HG03575 (cell line): ENCODE results near the gene INF2.

Source experiments
- ATAC-seq: cut with Tn5 transposase; IDR thresholded peaks from one replicate; pipeline ENCODE4 v1.9.1; 2021; ENCODE audit not compliant: unreplicated experiment, insufficient number of reproducible peaks, low FRiP score; ENCODE audit errors: extremely low read depth

Gene INF2

GRCh38 chr14:104714066-104714465 lies 24.6 kb downstream of the INF2 start:
- no peak for ATAC-seq

DNA sequence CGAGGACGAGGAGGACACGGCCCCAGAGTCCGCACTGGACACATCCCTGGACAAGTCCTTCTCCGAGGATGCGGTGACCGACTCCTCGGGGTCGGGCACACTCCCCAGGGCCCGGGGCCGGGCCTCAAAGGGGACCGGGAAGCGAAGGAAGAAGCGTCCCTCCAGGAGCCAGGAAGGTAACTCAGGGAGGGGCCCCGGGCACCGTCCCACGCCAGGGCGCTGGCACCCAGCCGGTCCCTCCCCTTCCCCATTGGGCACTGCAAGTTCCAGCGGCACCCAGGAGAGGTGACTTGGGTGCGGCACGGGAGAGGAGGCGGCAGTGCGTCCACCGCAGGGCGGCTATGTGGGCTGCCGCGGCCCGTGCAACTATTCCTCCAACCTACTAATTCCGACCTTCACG lies 25.3 kb downstream of the INF2 start:
- ATAC-seq = no peak

GRCh38 chr14:104715416-104715815 lies 26.0 kb downstream of the INF2 start:
- ATAC-seq = no peak

DNA sequence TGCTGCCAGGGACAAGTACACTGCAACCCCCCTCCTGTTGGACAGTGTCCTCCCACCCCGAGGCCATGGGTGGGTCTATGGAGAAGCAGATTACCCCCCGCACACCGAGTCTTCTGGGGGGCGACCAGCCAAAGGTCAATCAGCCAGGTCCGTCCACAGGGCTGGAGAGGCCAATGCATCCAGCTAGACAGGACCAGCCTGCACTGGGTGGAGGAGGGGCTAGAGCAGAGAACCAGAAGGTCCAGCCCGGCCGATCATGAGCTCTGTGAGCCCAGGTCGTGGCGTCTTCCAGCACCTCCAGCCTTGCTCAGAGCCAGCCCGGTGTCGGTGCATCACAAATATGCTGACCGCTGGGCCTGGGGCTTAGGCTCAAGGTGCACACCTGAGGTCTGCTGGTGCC lies 26.5 kb downstream of the INF2 start:
- no peak for ATAC-seq

DNA sequence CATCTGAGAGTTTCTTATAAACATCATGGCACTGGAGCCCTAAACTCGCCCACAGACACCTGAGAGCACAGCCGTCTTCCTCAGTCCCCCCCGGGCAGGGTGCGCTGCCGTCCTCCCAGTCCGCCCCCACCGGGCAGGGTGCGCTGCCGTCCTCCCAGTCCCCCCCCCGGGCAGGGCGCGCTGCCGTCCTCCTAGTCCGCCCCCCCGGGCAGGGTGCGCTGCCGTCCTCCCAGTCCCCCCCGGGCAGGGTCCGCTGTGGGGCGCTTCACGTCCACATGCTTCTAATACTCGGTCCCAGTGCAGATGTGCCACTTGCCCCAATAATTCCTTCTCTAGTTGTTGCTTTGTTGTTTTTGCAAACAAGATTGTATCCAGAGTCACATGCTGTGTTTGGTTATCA lies 27.7 kb downstream of the INF2 start:
- ATAC-seq = no peak

DNA sequence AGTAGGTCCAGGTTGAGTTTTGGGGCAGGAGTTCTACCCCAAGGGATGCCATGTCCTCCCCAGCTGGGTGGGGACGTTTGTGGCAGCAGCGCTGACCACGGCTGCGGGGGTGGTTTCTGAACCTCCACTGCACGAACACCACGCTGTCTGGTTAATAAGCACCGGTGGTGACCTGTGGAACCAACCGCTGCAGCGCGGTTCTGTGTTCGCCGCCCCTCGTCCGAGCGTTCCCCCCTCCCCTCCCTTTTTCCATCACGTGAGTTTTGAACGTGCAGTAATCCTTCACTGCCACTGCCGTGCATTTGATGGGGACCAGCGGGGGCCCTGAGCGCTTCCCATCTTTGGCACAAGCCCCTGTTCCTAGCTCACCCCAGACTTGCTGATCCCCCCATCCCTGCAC lies 28.2 kb downstream of the INF2 start:
- no peak for ATAC-seq

- no peak for ATAC-seq
Measured at GRCh38 chr14:104718147-104718546, 28.7 kb downstream of the INF2 start.

GRCh38 chr14:104718871-104719270 lies 29.5 kb downstream of the INF2 start:
- no peak for ATAC-seq

DNA sequence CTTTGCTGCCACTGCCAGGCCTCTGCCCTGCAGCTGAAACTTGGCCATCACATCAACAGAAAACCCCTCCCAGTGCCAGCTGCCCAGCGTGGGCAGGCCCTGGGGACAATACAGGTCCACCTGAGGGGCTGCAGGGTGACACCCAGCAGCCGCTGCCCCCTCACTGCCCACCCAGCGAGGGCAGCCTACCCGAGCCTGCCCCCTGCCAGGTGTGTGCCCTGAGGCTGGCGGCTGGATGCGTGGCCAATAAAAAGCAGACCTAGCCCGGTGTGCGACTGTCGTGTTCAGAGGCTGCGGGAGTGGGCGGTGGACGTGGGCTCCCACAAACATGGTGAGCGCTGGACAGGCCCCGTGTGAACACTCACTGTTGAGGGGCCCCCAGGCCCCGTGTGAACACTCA lies 29.9 kb downstream of the INF2 start:
- no peak for ATAC-seq

DNA sequence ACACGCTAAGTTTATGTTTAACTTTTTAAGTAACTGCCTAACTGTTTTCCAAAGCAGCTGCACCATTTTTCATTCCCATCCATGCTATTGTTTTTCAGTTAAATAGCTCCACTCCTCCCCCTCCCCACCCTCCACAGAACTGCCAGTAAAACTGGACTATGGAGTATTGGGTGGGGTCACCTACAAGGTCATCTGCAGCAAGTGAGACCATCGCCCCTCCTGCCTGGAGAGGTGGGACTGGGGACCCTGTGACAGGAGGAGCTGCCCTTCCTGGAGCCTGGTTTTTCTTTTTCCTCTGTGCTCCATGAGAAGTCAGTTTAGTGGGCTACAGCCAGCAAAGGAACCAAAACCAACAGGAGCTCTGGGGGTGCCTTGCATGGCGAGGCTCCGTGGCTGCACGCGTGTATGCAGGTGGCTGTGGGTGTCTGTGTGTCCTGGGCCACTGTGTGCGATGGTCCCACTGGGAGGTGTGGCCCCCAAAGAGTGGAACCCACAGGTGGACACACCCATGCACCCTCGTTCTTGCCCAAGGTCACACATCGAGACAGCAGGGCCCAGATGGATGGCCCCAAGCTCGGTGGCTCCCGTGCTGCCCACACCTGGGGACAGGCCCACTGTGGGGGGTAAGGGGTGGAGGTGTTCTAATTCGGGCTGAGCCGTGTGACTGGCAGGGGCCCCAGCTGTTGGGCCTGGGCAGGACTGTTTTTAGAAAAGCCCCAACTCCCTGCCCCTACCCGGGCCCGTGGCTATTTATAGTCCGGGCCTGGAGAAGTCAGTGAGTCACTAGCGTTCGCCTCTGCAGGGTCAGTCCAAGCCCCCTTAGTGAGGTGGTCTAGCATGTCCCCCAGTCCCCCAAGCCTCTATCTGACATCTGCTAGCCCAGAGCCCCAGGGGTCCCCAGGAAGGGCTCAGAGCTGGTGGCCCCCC lies 32.4 kb downstream of the INF2 start:
- ATAC-seq = no peak

DNA sequence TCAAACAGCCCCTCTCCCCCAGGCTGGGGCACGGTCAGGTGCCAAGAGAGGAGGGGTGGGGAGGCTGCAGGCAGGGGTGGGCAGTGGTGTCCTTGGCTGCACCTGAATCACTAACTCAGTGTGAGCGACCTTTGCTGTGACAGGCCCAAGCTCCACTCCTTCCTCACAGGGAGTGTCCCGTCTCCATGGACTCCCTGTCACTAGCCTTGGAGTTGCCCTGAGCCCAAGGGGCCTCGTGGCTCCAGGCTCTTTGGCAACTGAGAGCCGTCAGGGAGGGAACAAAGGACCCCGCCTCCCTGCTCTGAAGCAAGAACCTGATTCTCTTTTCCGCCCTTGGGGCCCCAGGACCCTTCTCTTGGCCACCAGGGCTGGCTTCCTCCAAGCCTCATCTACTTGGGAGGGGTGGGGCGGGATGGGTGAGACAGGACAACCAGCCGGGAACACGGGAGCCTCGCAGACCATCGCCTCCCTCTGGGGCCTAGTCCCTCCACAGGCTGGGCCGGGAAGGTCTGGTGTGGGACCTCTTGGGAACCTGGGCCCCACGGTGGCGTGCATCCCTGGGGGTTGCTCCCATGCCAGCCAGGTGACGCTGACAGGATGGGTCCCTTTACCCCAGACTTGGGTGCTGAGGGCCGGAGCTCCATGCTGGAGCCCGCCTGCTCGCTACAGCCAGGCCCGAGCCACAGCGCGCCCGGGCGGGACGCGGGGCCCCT lies 33.7 kb downstream of the INF2 start:
- ATAC-seq = no peak

DNA sequence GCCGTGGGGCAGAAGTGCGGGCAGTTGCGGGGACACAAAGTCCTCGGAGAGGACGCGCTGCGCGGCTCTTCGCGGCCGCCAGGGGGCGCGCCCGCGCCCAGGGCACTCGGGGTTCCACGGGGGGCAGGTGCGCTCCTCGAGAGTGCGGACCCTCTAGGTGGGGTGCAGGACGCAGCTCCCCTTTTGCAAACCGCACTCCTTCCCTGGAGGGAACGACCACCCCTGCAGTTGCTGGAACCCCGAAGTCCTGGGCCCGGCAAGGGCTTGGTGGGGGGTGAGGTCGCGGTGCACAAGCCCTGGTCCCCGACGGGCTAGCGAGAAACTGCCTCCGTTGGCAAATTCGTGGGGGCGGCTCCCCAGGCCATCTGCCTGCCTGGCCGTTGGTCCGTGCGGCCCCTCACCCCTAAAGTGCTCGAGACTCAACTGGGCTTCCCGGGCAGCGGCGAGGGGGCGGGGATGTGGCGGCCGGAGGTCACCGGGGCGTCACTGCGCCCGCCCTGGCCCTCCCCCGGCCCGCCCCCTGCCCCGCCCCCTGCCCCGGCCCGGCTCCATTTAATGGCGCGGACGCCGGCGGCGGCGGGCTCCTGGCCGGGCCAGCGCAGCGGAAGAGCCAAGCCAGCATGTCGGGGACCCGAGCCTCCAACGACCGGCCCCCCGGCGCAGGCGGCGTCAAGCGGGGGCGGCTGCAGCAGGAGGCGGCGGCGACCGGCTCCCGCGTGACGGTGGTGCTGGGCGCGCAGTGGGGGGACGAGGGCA lies 34.4 kb downstream of the INF2 start, which contains the start of gene ADSS1:
ADSS1 (plus strand) TSS at position 579 of the 756 bp plus-strand sequence; CDS start at position 621, 42 bp downstream.
- ATAC-seq = no peak

DNA sequence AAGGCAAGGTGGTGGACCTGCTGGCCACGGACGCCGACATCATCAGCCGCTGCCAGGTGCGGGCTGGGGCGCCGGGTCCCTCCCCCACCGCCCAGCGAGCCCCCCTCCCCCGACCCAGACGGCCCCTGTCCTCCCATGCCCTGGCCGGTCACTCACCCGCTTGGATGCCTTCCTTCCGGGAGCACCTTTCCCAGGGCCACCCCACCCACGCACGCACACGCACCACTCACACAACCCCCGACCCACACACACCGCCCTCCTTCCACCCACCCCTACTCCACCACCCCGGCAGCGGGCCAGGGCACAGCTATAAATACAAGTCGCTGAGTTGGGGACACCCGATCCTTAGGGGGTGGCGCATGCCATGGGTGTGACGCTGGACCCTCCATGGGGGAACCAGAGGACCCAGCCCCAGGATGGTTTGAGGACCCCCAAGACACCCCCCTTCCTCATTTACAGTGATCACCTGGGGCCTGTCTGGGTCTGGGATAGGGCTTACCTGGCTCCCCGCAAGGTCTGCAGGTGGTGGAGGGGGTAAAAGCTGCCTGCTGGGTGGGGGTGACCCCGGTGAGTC lies 35.1 kb downstream of the INF2 start:
- ATAC-seq = no peak

DNA sequence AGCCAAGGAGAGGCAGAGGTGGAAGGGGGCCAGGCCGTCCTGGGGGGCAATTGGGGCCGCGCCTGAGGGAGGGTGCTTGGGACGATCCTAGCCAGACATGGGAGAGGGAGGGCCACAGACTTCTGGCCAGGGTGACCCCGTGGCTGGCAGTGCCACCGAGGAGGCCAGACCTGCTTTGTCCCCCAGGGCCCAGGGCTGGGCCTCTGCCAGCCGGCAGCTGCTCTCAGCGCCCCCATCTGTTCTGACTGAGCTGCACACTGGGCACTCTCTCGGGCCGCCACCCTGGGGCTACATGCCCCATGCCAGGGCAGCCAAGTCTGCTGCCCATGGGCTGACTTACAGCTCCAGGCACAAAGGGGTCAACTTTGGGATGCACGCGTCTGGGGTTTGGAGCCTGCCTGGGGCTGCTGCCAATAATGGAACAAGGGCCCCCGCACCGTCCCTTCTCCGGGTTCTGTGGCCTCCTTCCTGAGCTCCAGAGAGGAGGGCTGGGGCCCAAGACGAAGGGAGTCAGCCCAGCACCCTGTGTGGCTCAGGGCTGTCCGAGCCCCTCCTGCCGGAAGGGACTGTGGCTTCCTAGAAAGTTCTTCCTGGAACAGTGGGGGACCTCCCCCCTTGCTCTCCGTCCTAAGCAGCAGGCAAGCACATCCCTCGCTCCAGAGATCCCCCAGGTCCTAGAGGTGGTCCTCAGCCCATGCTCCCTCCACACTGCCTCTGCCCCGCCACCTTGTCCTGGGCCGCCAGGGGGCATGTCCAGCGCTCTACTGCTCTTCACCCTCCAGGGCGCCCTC lies 35.8 kb downstream of the INF2 start:
- no peak for ATAC-seq

GRCh38 chr14:104725772-104726548 lies 36.5 kb downstream of the INF2 start:
- ATAC-seq = no peak

- no peak for ATAC-seq
Measured at GRCh38 chr14:104726600-104727451, 37.4 kb downstream of the INF2 start.

DNA sequence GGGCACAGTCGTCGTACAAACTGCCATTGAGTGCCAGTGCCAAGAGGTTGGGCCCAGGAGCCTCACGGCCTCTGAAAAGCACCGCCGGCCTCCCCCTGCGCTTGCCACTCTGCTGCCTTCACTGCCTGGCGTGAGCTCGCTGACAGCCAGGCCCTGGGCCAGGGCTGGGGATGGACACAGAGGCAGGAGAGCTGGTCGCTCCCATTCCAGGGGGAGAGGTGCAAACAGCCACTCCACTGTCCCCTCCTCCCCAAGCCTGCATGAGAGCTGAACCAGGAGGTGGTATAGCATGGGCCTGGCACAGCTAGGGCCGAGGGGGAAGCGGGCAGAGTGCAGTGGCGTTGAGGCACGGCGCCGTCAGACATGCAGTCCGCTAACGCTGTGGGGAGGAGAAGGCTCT lies 39.2 kb downstream of the INF2 start:
- ATAC-seq = no peak
